Thoracic aorta (tissue), 2 donors: ENCODE results near the gene DNAH8. TPM values are rescaled to one million over a fixed set of nuclear protein-coding genes. Genes with fewer than 3 reads are reported as not detected.

Source experiments
- ATAC-seq: fragments of 150-250 bp; one replicate; pipeline ENCODE4 v1.8.0; 2017; ENCODE audit warnings: low read depth; ENCODE audit not compliant: insufficient number of reproducible peaks, low FRiP score
- DNase-seq: peaks from one replicate; pipeline ENCODE4 v3.0.0-alpha.2; 2020; ENCODE audit warnings: low spot score
- H3K27ac ChIP-seq, 2 donors: fragments of 200-600 bp; sonication (generic); 1 replicate in 1 of 2; 2 replicates in 1 of 2; pipeline ENCODE4 v1.5.1; 2016; ENCODE audit warnings: mild to moderate bottlenecking in 2 of 2, moderate library complexity in 2 of 2
- H3K27me3 ChIP-seq: fragments of 200-600 bp; sonication (generic); replicated peaks from 2 replicates; pipeline ENCODE4 v1.6.0; 2016; ENCODE audit warnings: mild to moderate bottlenecking; ENCODE audit not compliant: insufficient read depth
- H3K36me3 ChIP-seq: fragments of 200-600 bp; sonication (generic); one replicate; pipeline ENCODE4 v1.5.1; 2016
- H3K4me1 ChIP-seq, 2 donors: fragments of 200-600 bp; sonication (generic); 1 replicate in 1 of 2; 2 replicates in 1 of 2; pipeline versions ENCODE4 v1.5.1 to v1.6.0; 2016; ENCODE audit warnings: low read depth in 2 of 2, mild to moderate bottlenecking in 1 of 2; ENCODE audit not compliant: control insufficient read depth in 1 of 2
- H3K4me3 ChIP-seq: fragments of 200-600 bp; sonication (generic); 2 replicates; pipeline ENCODE4 v1.5.1; 2016; ENCODE audit warnings: mild to moderate bottlenecking
- H3K9me3 ChIP-seq: fragments of 200-600 bp; sonication (generic); 2 replicates; pipeline ENCODE4 v1.5.1; 2016
- total RNA-seq, 2 donors: library from RNA; depleted of rRNA; stranded (reverse); fragments of >200 nt; gene quantifications; one replicate each; pipeline versions ENCODE4 v1.1.0 to v1.2.3, GENCODE V29; 2016
- TF ChIP-seq, protein P1 (sequence below): fragments of 200-600 bp; sonication (generic); IDR thresholded peaks from one replicate; pipeline ENCODE4 v1.5.1; 2019; ENCODE audit warnings: antibody characterized with exemption

Gene DNAH8
- total RNA-seq, 2 donors from 2014 or later: 0.14 TPM; not detected in 1

DNA sequence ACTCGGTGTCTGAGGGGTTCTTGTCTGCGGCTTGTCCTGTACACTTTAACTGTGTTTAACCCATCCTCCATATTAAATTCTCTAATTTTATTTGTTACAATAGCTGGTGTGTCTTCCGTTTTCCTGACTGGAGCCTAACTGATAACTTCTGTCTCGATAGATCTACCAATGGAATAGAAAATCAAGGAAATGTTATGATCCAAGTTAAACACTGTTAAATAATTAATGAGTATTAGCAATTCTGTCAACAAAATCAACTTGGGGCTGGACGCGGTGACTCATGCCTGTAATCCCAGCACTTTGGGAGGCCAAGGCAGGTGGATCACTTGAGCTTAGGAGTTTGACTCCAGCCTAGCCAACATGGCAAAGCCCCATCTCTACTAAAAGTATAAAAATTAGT, 81.7 kb downstream of the DNAH8 start:
- Histone ChIP-seq H3K27me3 (no peaks in the 10 kb centered on the region), H3K9me3 (no peaks in the 10 kb centered on the region), H3K4me3 (no peak overlapping the region), H3K36me3 (no peaks in the 10 kb centered on the region), H3K27ac (no peak overlapping the region), H3K4me1 (no peaks in the 10 kb centered on the region)
- TF ChIP-seq, protein P1, sequence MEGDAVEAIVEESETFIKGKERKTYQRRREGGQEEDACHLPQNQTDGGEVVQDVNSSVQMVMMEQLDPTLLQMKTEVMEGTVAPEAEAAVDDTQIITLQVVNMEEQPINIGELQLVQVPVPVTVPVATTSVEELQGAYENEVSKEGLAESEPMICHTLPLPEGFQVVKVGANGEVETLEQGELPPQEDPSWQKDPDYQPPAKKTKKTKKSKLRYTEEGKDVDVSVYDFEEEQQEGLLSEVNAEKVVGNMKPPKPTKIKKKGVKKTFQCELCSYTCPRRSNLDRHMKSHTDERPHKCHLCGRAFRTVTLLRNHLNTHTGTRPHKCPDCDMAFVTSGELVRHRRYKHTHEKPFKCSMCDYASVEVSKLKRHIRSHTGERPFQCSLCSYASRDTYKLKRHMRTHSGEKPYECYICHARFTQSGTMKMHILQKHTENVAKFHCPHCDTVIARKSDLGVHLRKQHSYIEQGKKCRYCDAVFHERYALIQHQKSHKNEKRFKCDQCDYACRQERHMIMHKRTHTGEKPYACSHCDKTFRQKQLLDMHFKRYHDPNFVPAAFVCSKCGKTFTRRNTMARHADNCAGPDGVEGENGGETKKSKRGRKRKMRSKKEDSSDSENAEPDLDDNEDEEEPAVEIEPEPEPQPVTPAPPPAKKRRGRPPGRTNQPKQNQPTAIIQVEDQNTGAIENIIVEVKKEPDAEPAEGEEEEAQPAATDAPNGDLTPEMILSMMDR: no peak
- ATAC-seq (no peak), DNase-seq (no peak)

DNA sequence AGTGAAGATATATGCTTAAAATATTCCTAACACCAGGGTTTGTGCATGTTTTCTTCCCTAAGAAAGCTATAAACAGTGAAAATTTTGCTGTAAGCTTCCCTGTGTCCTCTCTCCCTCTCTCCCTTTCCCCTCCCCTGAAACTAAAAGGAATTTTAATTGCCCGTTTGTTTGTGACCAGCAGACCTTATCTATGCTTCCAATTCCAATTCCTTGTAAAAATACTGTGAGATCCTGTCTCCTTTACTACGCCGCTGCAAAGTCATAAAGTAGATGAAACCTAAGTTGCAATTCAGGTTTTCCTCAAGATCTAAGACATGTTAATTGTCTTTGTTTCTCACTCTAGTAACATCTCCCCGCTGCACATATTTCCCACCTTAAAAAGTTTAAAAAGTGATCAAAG, 82.3 kb downstream of the DNAH8 start:
- Histone ChIP-seq H3K27me3 (no peaks in the 10 kb centered on the region), H3K27ac (no peak overlapping the region), H3K9me3 (no peaks in the 10 kb centered on the region), H3K4me1 (no peaks in the 10 kb centered on the region), H3K4me3 (no peak overlapping the region), H3K36me3 (no peaks in the 10 kb centered on the region)
- ATAC-seq: no peak
- DNase-seq: no peak
- TF ChIP-seq, protein P1: no peak

DNA sequence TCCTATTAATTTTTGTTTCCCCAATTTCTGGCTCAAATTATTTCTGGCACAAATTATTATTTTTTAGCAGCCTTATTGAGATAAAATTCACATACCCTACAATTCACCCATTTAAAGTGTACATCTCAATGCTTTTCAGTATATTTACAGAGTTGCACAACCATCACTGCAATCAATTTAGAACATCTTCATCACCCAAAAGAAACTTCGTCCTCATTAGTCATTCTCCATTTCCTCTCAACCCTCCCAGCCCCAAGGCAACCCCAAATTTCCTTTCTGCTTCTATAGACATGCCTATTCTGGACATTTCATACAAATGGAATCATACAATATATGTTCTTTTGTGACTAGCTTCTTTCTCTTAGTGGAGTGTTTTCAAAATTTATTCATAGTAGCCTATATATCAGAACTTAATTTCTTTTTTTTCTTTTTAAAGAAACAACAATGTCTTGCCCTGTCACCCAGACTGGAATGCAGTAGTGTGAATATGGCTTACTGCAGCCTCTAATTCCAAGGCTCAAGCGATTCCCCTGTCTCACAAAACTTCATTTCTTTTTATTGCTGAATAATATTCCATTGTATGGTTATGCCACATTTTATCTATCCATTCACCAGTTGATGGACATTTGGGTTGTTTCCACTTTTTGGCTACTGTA, 84.5 kb downstream of the DNAH8 start:
- H3K4me1 ChIP-seq: no peaks in the 10 kb centered on the region

GRCh38 chr6:38801305-38801704, 86.2 kb downstream of the DNAH8 start:
- ATAC-seq (no peak), DNase-seq (no peak)
- Histone ChIP-seq H3K27me3 (no peaks in the 10 kb centered on the region), H3K27ac (no peak overlapping the region), H3K36me3 (no peaks in the 10 kb centered on the region), H3K4me3 (no peak overlapping the region), H3K4me1 (no peaks in the 10 kb centered on the region), H3K9me3 (no peaks in the 10 kb centered on the region)
- TF ChIP-seq, protein P1: no peak

More for the DNA sequence above, 84.5 kb downstream of the DNAH8 start:
- Histone ChIP-seq H3K27ac (no peak overlapping the region), H3K9me3 (no peaks in the 10 kb centered on the region), H3K36me3 (no peaks in the 10 kb centered on the region), H3K4me3 (no peak overlapping the region), H3K27me3 (no peaks in the 10 kb centered on the region)
- TF ChIP-seq, protein P1: no peak
- DNase-seq (no peak), ATAC-seq (no peak)

GRCh38 chr6:38802497-38802896, 87.4 kb downstream of the DNAH8 start:
- no peaks in the 10 kb centered on the region for H3K4me1 ChIP-seq
- DNase-seq (no peak), ATAC-seq (no peak)
- TF ChIP-seq, protein P1: no peak
- no peak overlapping the region for H3K27ac ChIP-seq
- no peaks in the 10 kb centered on the region for H3K27me3 ChIP-seq
- H3K4me3 ChIP-seq: no peak overlapping the region
- no peaks in the 10 kb centered on the region for H3K36me3 ChIP-seq
- no peaks in the 10 kb centered on the region for H3K9me3 ChIP-seq
